CD4-positive, alpha-beta memory T cell (primary cell): ENCODE results near the gene IL18BP. TPM values are rescaled to one million over a fixed set of nuclear protein-coding genes. Genes with fewer than 3 reads are reported as not detected.

ENCODE experiments used
- CTCF ChIA-PET: fragments of 350-600 bp; sonication (Branson Sonifier 250); formaldehyde crosslinking; loops from one replicate; lab custom pipeline; 2021; ENCODE audit warnings: inconsistent platforms; ENCODE audit not compliant: partially characterized antibody; lab: Charles Lee
- POLR2A ChIA-PET: fragments of 350-600 bp; sonication (Branson Sonifier 250); formaldehyde crosslinking; loops from one replicate; lab custom pipeline; 2021; ENCODE audit not compliant: partially characterized antibody; lab: Charles Lee
- DNase-seq, 5 donors: peaks; one replicate each; pipeline versions ENCODE4 v3.0.0 to v3.0.0-alpha.2; 2020 to 2022; ENCODE audit warnings: mixed read lengths in 1 of 5
- H3K27ac ChIP-seq: one replicate; pipeline ENCODE4 v1.7.0; 2013; ENCODE audit warnings: low read depth, low read length
- H3K27me3 ChIP-seq: 2 replicates; pipeline ENCODE4 v1.7.0; 2013; ENCODE audit warnings: mild to moderate bottlenecking, low read length, moderate library complexity; ENCODE audit not compliant: insufficient read depth
- H3K36me3 ChIP-seq: 2 replicates; pipeline ENCODE4 v1.7.0; 2013; ENCODE audit warnings: mild to moderate bottlenecking, low read length, moderate library complexity; ENCODE audit not compliant: insufficient read depth
- H3K4me1 ChIP-seq: 2 replicates; pipeline ENCODE4 v1.7.0; 2013; ENCODE audit warnings: mild to moderate bottlenecking, low read length, moderate library complexity; ENCODE audit not compliant: insufficient read depth
- H3K4me3 ChIP-seq, 2 donors: one replicate each; pipeline ENCODE4 v1.7.0; 2013; ENCODE audit warnings: low read length in 2 of 2, mild to moderate bottlenecking in 1 of 2
- H3K9me3 ChIP-seq, 2 donors: one replicate each; pipeline ENCODE4 v1.7.0; 2013; ENCODE audit warnings: low read length in 2 of 2, control low read depth in 1 of 2; ENCODE audit not compliant: control insufficient read depth in 1 of 2
- H3K27ac Mint-ChIP-seq, 7 donors: one replicate each; pipeline ENCODE4 v1.8.0; 2020 to 2021; ENCODE audit warnings: mixed read lengths in 7 of 7, mild to moderate bottlenecking in 6 of 7, inconsistent platforms in 3 of 7, moderate library complexity in 3 of 7
- H3K27me3 Mint-ChIP-seq, 2 donors: one replicate each; pipeline ENCODE4 v1.8.0; 2020 to 2021; ENCODE audit warnings: mixed read lengths in 2 of 2
- H3K36me3 Mint-ChIP-seq, 2 donors: one replicate each; pipeline ENCODE4 v1.8.0; 2020 to 2021; ENCODE audit warnings: mixed read lengths in 2 of 2, inconsistent platforms in 1 of 2, mild to moderate bottlenecking in 1 of 2
- H3K4me1 Mint-ChIP-seq, 4 donors: one replicate each; pipeline ENCODE4 v1.8.0; 2020 to 2021; ENCODE audit warnings: mixed read lengths in 4 of 4, mild to moderate bottlenecking in 1 of 4
- H3K4me3 Mint-ChIP-seq, 8 donors: one replicate each; pipeline ENCODE4 v1.8.0; 2020 to 2021; ENCODE audit warnings: mixed read lengths in 8 of 8, mild to moderate bottlenecking in 7 of 8, moderate library complexity in 6 of 8, inconsistent platforms in 3 of 8
- H3K9me3 Mint-ChIP-seq, 8 donors: one replicate each; pipeline ENCODE4 v1.8.0; 2020 to 2021; ENCODE audit warnings: mixed read lengths in 8 of 8, mild to moderate bottlenecking in 5 of 8, inconsistent platforms in 3 of 8, moderate library complexity in 1 of 8
- intact Hi-C: fragments of 100-400 bp; cut with micrococcal nuclease; formaldehyde crosslinking; loops from one replicate; pipeline ENCODE4 v1.15.1; 2023
- polyA plus RNA-seq, 2 donors: library from polyadenylated mRNA; unstranded; fragments of 300-500 nt; fragmentation: Illumina TruSeq; gene quantifications; one replicate each; pipeline ENCODE4 v1.2.3, GENCODE V29; 2021
- total RNA-seq, 2 experiments: library from RNA; stranded (reverse); gene quantifications; one replicate each; pipeline ENCODE4 v1.2.3, GENCODE V29; 2021

Gene IL18BP
- total and polyA plus RNA-seq, 4 experiments from 2014 or later = 13.8 to 26.2 (median 20.6) TPM

DNA sequence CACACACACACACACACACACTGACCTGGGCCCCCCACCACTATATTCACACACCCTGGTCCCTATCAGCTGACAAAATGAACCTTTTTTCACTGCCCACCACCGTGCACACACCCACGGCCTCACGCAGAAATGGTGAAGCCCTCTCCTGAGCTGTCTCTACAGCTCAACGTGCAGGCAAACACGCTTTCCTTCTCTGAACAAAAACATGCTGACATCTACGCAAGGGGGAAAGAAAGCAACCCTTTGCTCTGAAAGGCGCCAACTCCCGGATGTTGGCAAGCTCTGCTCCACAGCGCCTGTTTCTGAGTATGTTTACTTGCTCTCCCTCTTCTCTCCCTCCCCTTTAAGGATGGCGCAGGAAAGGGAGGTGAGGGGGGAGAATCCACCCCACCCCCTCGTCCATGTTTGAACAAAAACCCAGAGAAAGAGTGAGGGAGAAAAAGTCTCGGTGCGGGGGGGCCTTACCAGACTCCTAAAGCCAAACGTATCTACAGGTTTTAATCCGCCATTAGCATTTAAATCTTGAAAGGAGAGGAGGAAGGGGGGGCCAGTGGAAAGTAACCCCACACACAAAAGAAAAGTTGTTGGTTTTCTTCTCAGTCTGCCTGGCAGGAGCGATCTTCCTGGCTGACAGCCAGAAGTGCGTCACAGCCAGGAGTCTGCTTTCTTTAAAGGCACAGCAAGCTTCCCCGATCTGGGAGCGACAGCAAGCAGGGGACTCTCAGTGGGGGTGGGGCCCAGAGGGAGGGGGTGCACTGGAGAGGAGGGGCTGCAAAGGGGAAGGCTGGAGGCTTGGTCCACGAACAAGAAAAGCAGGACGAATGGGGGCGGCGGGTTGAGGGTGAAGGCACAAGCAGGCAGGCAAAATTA is 42.0 kb downstream of the IL18BP start:
- Histone ChIP-seq H3K4me1 (peaks cover 64% of the 10 kb centered on the region), H3K27ac (peak overlapping the region; percentile 75), H3K9me3 (no peaks in the 10 kb centered on the region), H3K27me3 (no peaks in the 10 kb centered on the region), H3K36me3 (no peaks in the 10 kb centered on the region), H3K4me3 (peak overlapping the region; percentile 79 to 88)
- no peaks in the 10 kb centered on the region for H3K27me3 Mint-ChIP-seq
- ChIA-PET CTCF (interaction anchor here (0.6 to 4.7 kb wide), 16 partner anchors 11 to 374 kb away, joined by 3 to 88 read pairs (median 9); partner anchors contain the start of gene NUMA1), POLR2A (interaction anchor here (0.6 to 6.5 kb wide), 27 partner anchors 8 to 1739 kb away, joined by 3 to 137 read pairs (median 5); partner anchors contain the start of genes ANAPC15, IL18BP, INPPL1 and LAMTOR1)
- no peak overlapping the region for H3K4me3 Mint-ChIP-seq
- peaks cover 30 to 46% (median 39%) of the 10 kb centered on the region in 4 donors for H3K4me1 Mint-ChIP-seq
- DNase-seq = peak; percentile 83 to 92 (median 84)
- peaks cover 3 to 26% of the 10 kb centered on the region in 2 donors for H3K36me3 Mint-ChIP-seq
- intact Hi-C loops = loop anchor here (1.0 kb wide), 7 partner anchors 15 to 394 kb away; partner anchors contain the start of genes ANAPC15, CLPB, LAMTOR1 and LRRC51
- H3K9me3 Mint-ChIP-seq = no peaks in the 10 kb centered on the region
- no peak overlapping the region for H3K27ac Mint-ChIP-seq

DNA sequence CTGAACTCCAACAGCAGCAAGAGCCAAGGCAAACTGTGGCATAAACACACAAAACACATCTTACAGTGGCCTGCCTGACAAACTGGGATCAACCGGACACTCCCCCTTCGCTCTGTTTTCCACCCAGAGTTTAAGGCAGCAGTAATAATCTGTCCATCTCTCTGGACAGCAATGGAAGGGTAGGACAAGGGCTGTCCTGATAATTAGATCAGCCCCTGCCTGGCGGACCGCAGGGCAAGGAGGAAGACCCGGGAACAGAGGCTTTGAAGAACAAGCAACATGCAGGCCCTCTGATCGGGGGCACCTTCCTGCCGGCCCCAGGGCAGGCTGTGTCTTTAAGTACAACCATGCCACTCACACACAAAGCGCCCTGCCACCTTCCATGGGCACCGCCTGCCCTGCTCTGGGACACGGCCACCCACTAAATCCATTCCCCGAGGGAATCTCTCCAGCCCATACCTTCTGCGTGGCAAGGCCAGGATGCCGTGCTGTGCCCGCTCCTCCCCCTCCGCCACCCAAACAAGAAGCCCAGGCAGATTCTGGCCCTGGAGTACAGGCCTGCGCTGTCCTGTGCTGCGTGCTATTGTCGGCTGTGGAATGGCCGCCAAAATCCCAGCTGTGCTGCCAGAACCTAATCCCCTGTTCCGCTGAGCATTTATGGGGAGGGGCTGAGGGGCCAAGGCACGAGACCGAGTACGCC is 42.8 kb downstream of the IL18BP start:
- no peaks in the 10 kb centered on the region for H3K27me3 ChIP-seq
- peak overlapping the region; percentile 79 to 88 for H3K4me3 ChIP-seq
- no peaks in the 10 kb centered on the region for H3K9me3 ChIP-seq
- H3K27ac Mint-ChIP-seq = no peak overlapping the region
- no peaks in the 10 kb centered on the region for H3K36me3 ChIP-seq
- ChIA-PET POLR2A (interaction anchor here (0.6 to 6.5 kb wide), 18 partner anchors 7 to 183 kb away, joined by 3 to 137 read pairs (median 17); partner anchors contain the start of genes ANAPC15, IL18BP, INPPL1 and LAMTOR1), CTCF (interaction anchor here (1.3 to 4.7 kb wide), 10 partner anchors 12 to 102 kb away, joined by 5 to 88 read pairs (median 12); no protein-coding TSS in a partner anchor)
- no peaks in the 10 kb centered on the region for H3K27me3 Mint-ChIP-seq
- no peak overlapping the region for H3K4me3 Mint-ChIP-seq
- H3K4me1 Mint-ChIP-seq = peaks cover 22 to 38% (median 33%) of the 10 kb centered on the region in 4 donors
- peak overlapping the region; percentile 75 for H3K27ac ChIP-seq
- DNase-seq = peak; percentile 53 to 61 (median 54)
- peaks cover 58% of the 10 kb centered on the region for H3K4me1 ChIP-seq
- peaks cover 0 to 20% of the 10 kb centered on the region in 2 donors for H3K36me3 Mint-ChIP-seq
- H3K9me3 Mint-ChIP-seq = no peaks in the 10 kb centered on the region
- intact Hi-C loops = loop anchor here (1.0 kb wide), 4 partner anchors 39 to 182 kb away; partner anchors contain the start of genes ANAPC15, LAMTOR1, LRRC51 and NUMA1

DNA sequence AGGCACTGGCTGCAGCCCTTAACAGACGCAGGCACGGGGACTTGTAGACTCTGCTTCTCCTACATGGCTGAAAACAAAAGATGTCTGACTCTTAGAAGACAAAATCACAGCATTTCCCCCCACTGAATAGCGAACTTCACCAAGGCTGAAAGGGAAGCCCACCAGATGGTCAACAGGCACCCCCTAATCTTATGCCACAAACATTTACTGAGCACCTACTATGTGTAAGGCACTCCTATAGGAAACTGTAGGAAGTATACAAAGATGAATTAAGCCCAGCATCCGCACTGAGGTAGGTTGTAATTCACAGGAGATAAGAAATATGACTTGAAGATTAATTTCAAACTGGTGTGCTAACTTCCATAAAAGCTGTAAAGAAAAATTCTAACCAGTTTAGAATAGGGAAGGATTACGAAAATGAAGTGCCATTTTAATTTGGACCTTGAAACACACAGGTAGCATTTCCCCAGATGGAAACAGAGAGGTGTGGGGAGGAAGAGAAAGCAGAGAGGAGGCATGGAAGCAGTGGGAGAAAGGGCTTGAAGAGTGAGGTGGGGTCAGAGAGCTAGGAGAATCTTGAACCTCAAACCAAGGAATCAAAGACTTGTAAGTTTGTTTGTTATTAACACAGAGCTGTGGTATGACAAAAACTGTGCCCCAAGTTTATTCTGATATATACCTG is 43.5 kb downstream of the IL18BP start:
- ChIA-PET POLR2A (interaction anchor here (0.9 to 6.5 kb wide), 11 partner anchors 10 to 182 kb away, joined by 3 to 137 read pairs (median 11); partner anchors contain the start of genes ANAPC15, IL18BP, INPPL1 and LAMTOR1), CTCF (interaction anchor here (0.9 to 3.0 kb wide), 7 partner anchors 14 to 102 kb away, joined by 3 to 14 read pairs (median 6); no protein-coding TSS in a partner anchor)
- H3K4me3 ChIP-seq = peak overlapping the region; percentile 79 to 88
- Mint-ChIP-seq H3K4me3 (no peak overlapping the region), H3K4me1 (peaks cover 15 to 31% (median 27%) of the 10 kb centered on the region in 4 donors), H3K9me3 (no peaks in the 10 kb centered on the region), H3K36me3 (peaks cover 0 to 15% of the 10 kb centered on the region in 2 donors), H3K27ac (no peak overlapping the region), H3K27me3 (no peaks in the 10 kb centered on the region)
- H3K9me3 ChIP-seq = no peaks in the 10 kb centered on the region
- no peak for DNase-seq
- H3K27me3 ChIP-seq = no peaks in the 10 kb centered on the region
- intact Hi-C loops = no loop called here
- H3K27ac ChIP-seq = peak overlapping the region; percentile 75
- peaks cover 52% of the 10 kb centered on the region for H3K4me1 ChIP-seq
- H3K36me3 ChIP-seq = no peaks in the 10 kb centered on the region

DNA sequence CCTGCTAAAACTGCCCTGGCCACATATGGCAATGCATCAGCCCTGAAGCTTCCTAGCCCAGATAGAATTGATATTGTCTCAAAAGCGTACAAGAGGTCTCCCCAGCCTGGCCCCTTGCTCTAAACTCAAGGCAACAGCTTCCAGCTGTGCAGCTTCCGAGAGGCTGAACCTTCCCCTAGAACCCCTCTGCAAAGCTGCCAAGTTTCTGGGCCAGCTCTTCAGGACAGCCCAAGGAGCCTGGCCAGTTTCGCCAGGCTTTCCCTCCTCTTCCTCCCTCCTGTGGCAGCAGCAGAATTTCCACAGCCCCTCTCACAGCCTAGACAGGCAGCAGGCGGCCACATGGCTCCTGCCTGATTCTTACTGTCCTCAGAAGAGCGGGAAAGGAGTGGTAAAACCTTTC is 47.1 kb downstream of the IL18BP start:
- H3K27me3 ChIP-seq = no peaks in the 10 kb centered on the region
- no peaks in the 10 kb centered on the region for H3K9me3 Mint-ChIP-seq
- DNase-seq = no peak
- H3K4me3 Mint-ChIP-seq = no peak overlapping the region
- no peaks in the 10 kb centered on the region for H3K36me3 ChIP-seq
- H3K4me1 ChIP-seq = peaks cover 23% of the 10 kb centered on the region
- H3K36me3 Mint-ChIP-seq = peaks cover 0 to 7% of the 10 kb centered on the region in 2 donors
- no peaks in the 10 kb centered on the region for H3K27me3 Mint-ChIP-seq
- intact Hi-C loops = no loop called here
- peak overlapping the region in 5 of 7 donors; percentile 29 to 60 (median 55) for H3K27ac Mint-ChIP-seq
- H3K4me3 ChIP-seq = no peak overlapping the region
- ChIA-PET CTCF (interaction anchor here (1.2 to 1.9 kb wide), 2 partner anchors 22 to 45 kb away, joined by 3 to 12 read pairs; no protein-coding TSS in a partner anchor), POLR2A (no interaction called here)
- H3K4me1 Mint-ChIP-seq = peaks cover 14 to 34% (median 17%) of the 10 kb centered on the region in 4 donors
- H3K9me3 ChIP-seq = no peaks in the 10 kb centered on the region
- no peak overlapping the region for H3K27ac ChIP-seq

DNA sequence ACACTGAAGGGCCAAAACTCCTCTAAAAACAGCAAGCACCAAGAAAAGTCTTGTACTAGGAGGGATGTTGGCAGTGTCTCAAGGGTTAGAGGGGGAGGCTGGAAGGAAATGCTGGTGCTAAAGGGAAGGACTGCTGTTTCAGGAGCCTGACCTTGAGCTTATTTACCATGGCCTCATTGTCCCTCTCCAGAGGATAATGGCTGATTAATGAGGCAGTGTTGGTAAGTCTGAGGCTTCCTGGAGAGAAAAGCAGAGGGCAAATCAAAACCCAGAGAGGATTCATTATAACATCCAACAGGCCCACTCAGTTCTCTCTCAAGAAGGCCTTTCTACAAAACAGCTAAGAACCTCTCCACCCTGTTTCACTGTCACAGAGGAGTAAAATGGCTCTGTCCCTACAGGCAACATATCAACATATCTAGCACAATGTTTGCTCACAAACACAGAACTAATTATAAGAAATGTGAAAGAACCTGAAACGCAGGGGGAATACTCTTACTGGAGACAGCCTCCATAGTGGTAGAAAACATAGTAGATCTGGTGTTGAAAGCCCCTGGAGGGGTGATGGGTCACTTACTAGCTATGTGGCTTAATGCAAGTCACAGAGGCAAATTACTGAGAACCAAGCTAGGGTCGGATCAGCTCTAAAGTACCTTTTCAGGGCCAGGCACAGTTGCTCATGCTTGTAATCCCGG is 50.2 kb downstream of the IL18BP start:
- Histone ChIP-seq H3K4me1 (peaks cover under 1% of the 10 kb centered on the region), H3K4me3 (no peak overlapping the region), H3K27ac (no peak overlapping the region), H3K36me3 (no peaks in the 10 kb centered on the region), H3K27me3 (no peaks in the 10 kb centered on the region), H3K9me3 (no peaks in the 10 kb centered on the region)
- Mint-ChIP-seq H3K27ac (peak overlapping the region in 2 of 7 donors; percentile 37 to 52), H3K9me3 (peaks cover 0 to 1% (median 0%) of the 10 kb centered on the region in 8 donors), H3K4me1 (peaks cover 3 to 12% (median 7%) of the 10 kb centered on the region in 4 donors), H3K4me3 (no peak overlapping the region), H3K27me3 (no peaks in the 10 kb centered on the region), H3K36me3 (peaks cover 5 to 7% of the 10 kb centered on the region in 2 donors)
- intact Hi-C loops = no loop called here
- ChIA-PET CTCF (interaction anchor here (1.1 to 1.3 kb wide), 3 partner anchors 9 to 95 kb away, joined by 3 to 4 read pairs (median 4); no protein-coding TSS in a partner anchor), POLR2A (interaction anchor here (5.1 kb wide), 1 partner anchor 9 kb away, joined by 22 read pairs; no protein-coding TSS in a partner anchor)
- DNase-seq = no peak
